Neural progenitor cell (in vitro differentiated cells): ENCODE measurements around the gene ADAM11. TPM values are rescaled to one million over a fixed set of nuclear protein-coding genes. Genes with fewer than 3 reads are reported as not detected.
A peak's percentile ranks its signal among the peaks of the same experiment; 100 is the strongest.

ENCODE experiments used
- DNase-seq: peaks from one replicate; pipeline ENCODE4 v3.0.0-alpha.2; 2016; ENCODE audit warnings: low spot score
- H2AFZ ChIP-seq: fragments of 200-600 bp; sonication (generic); replicated peaks from 2 replicates; pipeline ENCODE4 v1.6.1; 2016; ENCODE audit warnings: antibody characterized with exemption
- H3F3A ChIP-seq: fragments of 200-600 bp; sonication (generic); 2 replicates; pipeline ENCODE4 v1.6.1; 2016; ENCODE audit warnings: antibody characterized with exemption, low read depth
- H3K27ac ChIP-seq: fragments of 200-600 bp; sonication (generic); 2 replicates; pipeline ENCODE4 v1.5.1; 2016; ENCODE audit warnings: mild to moderate bottlenecking
- H3K27me3 ChIP-seq: fragments of 200-600 bp; sonication (generic); 2 replicates; pipeline ENCODE4 v1.6.1; 2016; ENCODE audit warnings: mild to moderate bottlenecking, moderate library complexity
- H3K36me3 ChIP-seq: fragments of 200-600 bp; sonication (generic); 2 replicates; pipeline ENCODE4 v1.5.1; 2016
- H3K4me1 ChIP-seq: fragments of 200-600 bp; sonication (generic); 2 replicates; pipeline ENCODE4 v1.6.1; 2016; ENCODE audit warnings: mixed run types
- H3K4me2 ChIP-seq: fragments of 200-600 bp; sonication (generic); 2 replicates; pipeline ENCODE4 v1.6.1; 2016
- H3K4me3 ChIP-seq: fragments of 200-600 bp; sonication (generic); 2 replicates; pipeline ENCODE4 v1.5.1; 2016
- H3K79me2 ChIP-seq: fragments of 200-600 bp; sonication (generic); 2 replicates; pipeline ENCODE4 v1.6.1; 2016; ENCODE audit warnings: low read depth
- H3K9ac ChIP-seq: fragments of 200-600 bp; sonication (generic); 2 replicates; pipeline ENCODE4 v1.6.1; 2016
- H3K9me3 ChIP-seq: fragments of 200-600 bp; sonication (generic); 2 replicates; pipeline ENCODE4 v1.5.1; 2016; ENCODE audit warnings: low read depth
- H4K20me1 ChIP-seq: fragments of 200-600 bp; sonication (generic); 2 replicates; pipeline ENCODE4 v1.6.1; 2016; ENCODE audit warnings: low read depth
- H3K27ac Mint-ChIP-seq: 3 replicates; pipeline ENCODE4 v1.8.0; 2021; ENCODE audit warnings: mixed read lengths
- H3K27me3 Mint-ChIP-seq: 2 replicates; pipeline ENCODE4 v1.8.0; 2022; ENCODE audit warnings: low read depth, mild to moderate bottlenecking, inconsistent platforms, moderate library complexity, mixed read lengths; ENCODE audit not compliant: insufficient read depth
- H3K36me3 Mint-ChIP-seq: 3 replicates; pipeline ENCODE4 v1.8.0; 2021; ENCODE audit warnings: mixed read lengths
- H3K4me1 Mint-ChIP-seq: 3 replicates; pipeline ENCODE4 v1.8.0; 2021; ENCODE audit warnings: mixed read lengths
- H3K4me3 Mint-ChIP-seq: 3 replicates; pipeline ENCODE4 v1.8.0; 2021; ENCODE audit warnings: mild to moderate bottlenecking, moderate library complexity, mixed read lengths
- H3K9me3 Mint-ChIP-seq: 3 replicates; pipeline ENCODE4 v1.8.0; 2020; ENCODE audit warnings: mixed read lengths
- EZH2 ChIP-seq: fragments of 200-600 bp; sonication (generic); IDR thresholded peaks from 2 replicates; pipeline ENCODE4 v1.6.1; 2017; ENCODE audit warnings: antibody characterized with exemption, mild to moderate bottlenecking, moderate library complexity
- EZH2phosphoT487 ChIP-seq: fragments of 200-600 bp; sonication (generic); IDR thresholded peaks from 2 replicates; pipeline ENCODE4 v1.6.1; 2017; ENCODE audit warnings: antibody characterized with exemption
- total RNA-seq: library from RNA; depleted of rRNA; stranded (reverse); fragments of >200 nt; gene quantifications from 2 replicates; pipeline ENCODE4 v1.2.3, GENCODE V29; 2015; ENCODE audit warnings: low replicate concordance
- TF ChIP-seq, protein P1 (sequence below): fragments of 200-600 bp; sonication (generic); IDR thresholded peaks from 2 replicates; pipeline ENCODE4 v1.5.1; 2017; ENCODE audit warnings: antibody characterized with exemption, mild to moderate bottlenecking

ADAM11 gene
- total RNA-seq, 1 donor from 2014 or later = 1.4 TPM

DNA sequence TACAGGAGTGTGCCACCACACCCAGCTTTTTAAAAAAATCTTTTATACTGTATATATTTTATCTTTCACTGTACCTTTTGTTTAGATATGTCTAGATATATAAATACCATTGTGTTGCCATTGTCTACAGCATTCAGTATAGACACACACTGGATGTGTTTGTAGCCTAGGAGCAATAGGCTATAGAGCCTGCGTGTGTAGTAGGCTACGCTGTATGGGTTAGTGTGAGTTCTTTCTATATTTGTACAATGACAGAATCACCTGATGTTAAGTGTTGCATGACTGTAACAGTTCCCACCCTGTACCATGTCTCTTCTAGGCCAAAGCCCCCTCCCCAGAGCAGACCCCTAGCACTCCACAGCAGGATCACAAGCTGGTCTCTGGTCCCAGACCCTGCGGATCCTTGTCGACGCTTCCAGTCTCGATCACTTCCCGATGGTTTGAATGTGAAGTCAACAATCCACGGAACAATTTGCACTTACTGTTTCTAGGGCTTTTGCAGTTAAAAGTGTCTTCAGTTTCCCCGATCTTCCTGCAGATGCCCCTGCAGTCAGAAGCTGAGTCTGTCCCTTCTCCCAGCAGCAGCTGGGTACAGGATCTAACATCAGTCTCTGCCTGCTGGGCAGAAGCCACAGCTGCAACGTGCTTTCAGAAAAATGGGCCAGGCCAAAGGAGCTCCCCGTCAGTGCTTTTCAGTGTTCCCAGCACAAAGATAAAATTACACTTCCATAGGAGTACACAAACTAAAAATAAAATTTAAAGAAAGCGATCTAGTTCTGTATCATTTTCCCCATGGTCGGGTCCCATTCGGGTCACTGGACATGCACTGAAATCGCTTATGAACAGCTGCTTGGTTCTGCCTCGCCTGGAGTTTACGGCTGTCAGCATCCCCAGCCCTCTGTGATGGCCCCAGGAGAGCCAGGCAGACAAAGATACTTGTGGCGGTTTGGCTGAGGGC, 35.4 kb downstream of the ADAM11 start:
- Histone ChIP-seq H3K79me2 (no peaks in the 10 kb centered on the region), H2AFZ (no peak overlapping the region), H3K4me2 (no peak overlapping the region), H3K27ac (peak overlapping the region; percentile 51), H4K20me1 (peaks cover 18% of the 10 kb centered on the region), H3K9ac (no peak overlapping the region), H3K27me3 (no peaks in the 10 kb centered on the region), H3F3A (peaks cover 41% of the 10 kb centered on the region), H3K9me3 (no peaks in the 10 kb centered on the region), H3K36me3 (no peaks in the 10 kb centered on the region), H3K4me1 (no peaks in the 10 kb centered on the region), H3K4me3 (no peak overlapping the region)
- Mint-ChIP-seq H3K4me3 (peak overlapping the region; percentile 20), H3K36me3 (peaks cover 10% of the 10 kb centered on the region), H3K9me3 (no peaks in the 10 kb centered on the region), H3K27me3 (peaks cover 2% of the 10 kb centered on the region), H3K4me1 (peaks cover 21% of the 10 kb centered on the region), H3K27ac (peak overlapping the region; percentile 89)
- no peak for TF ChIP-seq EZH2phosphoT487
- TF ChIP-seq, protein P1, sequence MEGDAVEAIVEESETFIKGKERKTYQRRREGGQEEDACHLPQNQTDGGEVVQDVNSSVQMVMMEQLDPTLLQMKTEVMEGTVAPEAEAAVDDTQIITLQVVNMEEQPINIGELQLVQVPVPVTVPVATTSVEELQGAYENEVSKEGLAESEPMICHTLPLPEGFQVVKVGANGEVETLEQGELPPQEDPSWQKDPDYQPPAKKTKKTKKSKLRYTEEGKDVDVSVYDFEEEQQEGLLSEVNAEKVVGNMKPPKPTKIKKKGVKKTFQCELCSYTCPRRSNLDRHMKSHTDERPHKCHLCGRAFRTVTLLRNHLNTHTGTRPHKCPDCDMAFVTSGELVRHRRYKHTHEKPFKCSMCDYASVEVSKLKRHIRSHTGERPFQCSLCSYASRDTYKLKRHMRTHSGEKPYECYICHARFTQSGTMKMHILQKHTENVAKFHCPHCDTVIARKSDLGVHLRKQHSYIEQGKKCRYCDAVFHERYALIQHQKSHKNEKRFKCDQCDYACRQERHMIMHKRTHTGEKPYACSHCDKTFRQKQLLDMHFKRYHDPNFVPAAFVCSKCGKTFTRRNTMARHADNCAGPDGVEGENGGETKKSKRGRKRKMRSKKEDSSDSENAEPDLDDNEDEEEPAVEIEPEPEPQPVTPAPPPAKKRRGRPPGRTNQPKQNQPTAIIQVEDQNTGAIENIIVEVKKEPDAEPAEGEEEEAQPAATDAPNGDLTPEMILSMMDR = no peak
- no peak for TF ChIP-seq EZH2
- DNase-seq = no peak

DNA sequence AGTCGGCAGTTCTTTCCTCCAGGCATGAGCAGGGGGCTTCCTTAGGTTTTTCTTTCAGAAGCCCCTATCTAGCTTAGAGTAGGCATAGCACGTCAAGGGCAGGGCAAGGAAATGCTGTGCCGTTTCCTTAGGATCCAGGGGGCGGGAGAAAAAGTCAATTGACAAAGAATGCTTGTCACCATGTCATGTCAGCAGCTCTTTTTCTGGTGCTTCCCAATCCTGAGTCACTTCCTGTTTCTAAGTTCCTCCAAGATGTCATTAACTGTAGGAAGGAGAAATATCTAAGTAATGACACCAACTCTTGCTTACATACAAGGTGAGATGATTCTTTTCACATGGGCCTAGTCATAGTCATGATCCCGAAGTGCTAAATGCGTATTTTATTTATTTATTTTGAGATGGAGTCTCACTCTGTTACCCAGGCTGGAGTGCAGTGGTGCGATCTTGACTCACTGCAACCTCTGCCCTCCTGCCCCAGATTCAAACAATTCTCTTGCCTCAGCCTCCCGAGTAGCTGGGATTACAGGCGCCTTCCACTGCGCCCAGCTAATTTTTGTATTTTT, 36.1 kb downstream of the ADAM11 start:
- no peak overlapping the region for H3K4me3 ChIP-seq
- Mint-ChIP-seq H3K4me3 (no peak overlapping the region), H3K36me3 (peaks cover 13% of the 10 kb centered on the region), H3K9me3 (no peaks in the 10 kb centered on the region), H3K27ac (peak overlapping the region; percentile 89), H3K27me3 (no peaks in the 10 kb centered on the region), H3K4me1 (peaks cover 21% of the 10 kb centered on the region)
- TF ChIP-seq, protein P1 = no peak
- TF ChIP-seq EZH2phosphoT487 = no peak
- no peak for TF ChIP-seq EZH2
- DNase-seq = no peak
- peak overlapping the region; percentile 51 for H3K27ac ChIP-seq
- H3F3A ChIP-seq = peaks cover 41% of the 10 kb centered on the region
- H3K4me2 ChIP-seq = no peak overlapping the region
- no peak overlapping the region for H3K9ac ChIP-seq
- no peaks in the 10 kb centered on the region for H3K9me3 ChIP-seq
- H4K20me1 ChIP-seq = peaks cover 18% of the 10 kb centered on the region
- H3K27me3 ChIP-seq = no peaks in the 10 kb centered on the region
- H3K36me3 ChIP-seq = no peaks in the 10 kb centered on the region
- H3K4me1 ChIP-seq = no peaks in the 10 kb centered on the region
- no peaks in the 10 kb centered on the region for H3K79me2 ChIP-seq
- no peak overlapping the region for H2AFZ ChIP-seq

DNA sequence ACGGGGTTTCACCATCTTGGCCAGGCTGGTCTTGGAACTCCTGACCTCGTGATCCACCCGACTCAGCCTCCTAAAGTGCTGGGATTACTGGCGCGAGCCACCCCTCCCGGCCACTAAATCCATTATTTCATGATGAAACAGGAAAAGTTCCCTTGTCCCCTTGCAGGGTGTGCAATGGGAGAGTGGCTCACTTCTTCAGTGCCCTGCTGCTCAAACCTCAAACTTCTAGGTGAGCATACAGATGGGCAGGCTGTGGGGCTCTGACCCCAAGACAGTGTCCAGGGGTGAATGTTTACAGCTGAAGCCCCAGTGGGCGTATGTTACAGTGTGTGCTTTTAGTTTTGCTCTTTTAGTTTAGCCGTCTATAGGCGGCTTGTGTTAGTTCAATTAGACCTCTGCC, 36.6 kb downstream of the ADAM11 start:
- Mint-ChIP-seq H3K9me3 (no peaks in the 10 kb centered on the region), H3K4me3 (no peak overlapping the region), H3K4me1 (peaks cover 21% of the 10 kb centered on the region), H3K27me3 (no peaks in the 10 kb centered on the region), H3K27ac (no peak overlapping the region), H3K36me3 (peaks cover 13% of the 10 kb centered on the region)
- Histone ChIP-seq H3K36me3 (peaks cover under 1% of the 10 kb centered on the region), H3K9me3 (no peaks in the 10 kb centered on the region), H3K27me3 (no peaks in the 10 kb centered on the region), H3K4me1 (no peaks in the 10 kb centered on the region), H3F3A (peaks cover 41% of the 10 kb centered on the region), H2AFZ (no peak overlapping the region), H3K4me3 (no peak overlapping the region), H3K9ac (no peak overlapping the region), H3K27ac (peak overlapping the region; percentile 70), H3K4me2 (no peak overlapping the region), H3K79me2 (peaks cover 4% of the 10 kb centered on the region), H4K20me1 (peaks cover 20% of the 10 kb centered on the region)
- TF ChIP-seq, protein P1 = no peak
- TF ChIP-seq EZH2phosphoT487 (no peak), EZH2 (no peak)
- DNase-seq = no peak
